WERI-Rb-1 (cell line): ENCODE data around the gene GPS2.
A peak's percentile ranks its signal among the peaks of the same experiment; 100 is the strongest.

Experiments used
- DNase-seq: peaks from one replicate; pipeline ENCODE4 v3.0.0-alpha.2; 2020
- H3K27ac ChIP-seq: fragments of 250-450 bp; sonication (Bioruptor Pico); 2 replicates; pipeline ENCODE4 v1.5.1; 2020; ENCODE audit warnings: mild to moderate bottlenecking, moderate library complexity
- H3K27me3 ChIP-seq: fragments of 250-450 bp; sonication (Bioruptor Pico); 2 replicates; pipeline ENCODE4 v1.5.1; 2021; ENCODE audit warnings: mild to moderate bottlenecking, low read depth, moderate library complexity; ENCODE audit not compliant: insufficient read depth, severe bottlenecking
- H3K36me3 ChIP-seq: fragments of 250-450 bp; sonication (Bioruptor Pico); 2 replicates; pipeline ENCODE4 v1.5.1; 2020; ENCODE audit warnings: mild to moderate bottlenecking, moderate library complexity
- H3K4me3 ChIP-seq: 2 replicates; pipeline ENCODE4 v1.5.1; 2011; ENCODE audit warnings: low read depth, mild to moderate bottlenecking, control low read depth, low read length
- H3K9me3 ChIP-seq: fragments of 250-450 bp; sonication (Bioruptor Pico); 2 replicates; pipeline ENCODE4 v1.5.1; 2021; ENCODE audit warnings: mild to moderate bottlenecking, moderate library complexity; ENCODE audit not compliant: severe bottlenecking
- CTCF ChIP-seq: IDR thresholded peaks from 2 replicates; pipeline ENCODE4 v1.5.1; 2011; ENCODE audit warnings: low read depth, mild to moderate bottlenecking, control low read depth, inconsistent platforms, low read length

Gene GPS2

DNA sequence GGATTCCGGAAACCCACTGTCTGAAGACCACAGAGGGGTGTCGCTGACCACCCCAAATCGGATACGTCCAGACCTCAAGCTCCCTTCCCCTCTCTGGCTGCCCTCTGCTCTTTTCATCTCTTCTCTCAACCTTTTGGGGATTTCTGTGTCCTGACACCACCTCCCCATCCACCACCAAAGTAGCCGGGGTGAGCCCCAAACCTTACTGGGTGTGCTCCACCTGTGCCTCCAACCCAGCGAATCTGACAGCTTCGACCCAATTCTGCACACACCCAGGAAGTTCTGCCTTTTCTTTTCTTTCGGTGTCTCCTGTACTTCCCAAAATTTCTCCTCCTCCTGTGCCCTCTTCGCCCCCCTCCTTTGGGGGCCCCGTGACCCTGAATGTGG, 37.3 kb upstream of the GPS2 start:
- TF ChIP-seq CTCF: no peak
- no peak for DNase-seq
- Histone ChIP-seq H3K27ac (no peak overlapping the region), H3K36me3 (no peaks in the 10 kb centered on the region), H3K27me3 (no peaks in the 10 kb centered on the region), H3K4me3 (peak overlapping the region; percentile 48), H3K9me3 (no peaks in the 10 kb centered on the region)

DNA sequence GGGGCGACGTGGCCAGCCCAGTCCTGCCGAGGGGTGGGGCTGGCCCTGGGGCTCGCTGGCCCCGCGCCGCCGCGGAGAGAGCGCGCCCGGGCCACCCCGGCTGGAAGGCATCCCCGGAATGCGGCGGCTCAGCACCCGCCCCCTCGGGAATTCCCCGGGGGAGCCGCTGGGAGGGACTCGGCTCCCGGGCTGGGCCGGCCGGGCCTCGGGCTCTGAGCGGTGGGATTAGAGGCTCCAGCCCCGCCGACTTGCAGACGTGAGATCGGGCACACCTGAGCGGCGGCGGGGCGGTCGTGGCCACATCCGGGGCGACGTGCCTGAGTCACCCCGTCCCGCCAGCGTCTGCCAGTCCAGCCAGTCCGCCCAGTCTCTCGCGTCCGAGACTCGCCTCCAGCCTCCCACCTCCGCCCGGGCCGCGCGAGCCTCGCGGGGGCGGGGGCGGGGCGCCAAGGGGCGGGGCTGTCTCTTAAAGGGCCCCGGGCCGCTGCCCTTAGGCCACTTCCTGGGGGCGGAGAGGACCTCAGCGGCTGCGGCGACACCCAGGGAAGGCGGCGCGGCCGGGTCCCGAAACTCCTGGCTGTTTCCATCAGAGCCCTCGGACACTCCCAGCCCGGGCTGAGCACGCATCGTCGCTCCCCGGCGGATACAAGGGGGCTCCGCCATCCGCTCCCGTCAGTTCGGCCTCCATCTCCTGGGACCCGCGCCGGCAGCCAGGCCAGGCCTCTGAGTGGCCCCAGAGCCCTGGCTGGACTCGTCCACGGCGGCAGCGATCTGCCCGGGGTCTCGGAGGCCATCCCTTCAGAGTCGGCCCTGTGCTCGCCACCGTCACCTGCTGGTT, 36.7 kb upstream of the GPS2 start, which contains the start of gene KCTD11:
KCTD11 (plus strand) TSS at position 498 of the 838 bp plus-strand sequence.
- peak; percentile 78 for TF ChIP-seq CTCF
- H3K9me3 ChIP-seq: no peaks in the 10 kb centered on the region
- H3K36me3 ChIP-seq: no peaks in the 10 kb centered on the region
- H3K27me3 ChIP-seq: no peaks in the 10 kb centered on the region
- peak; percentile 86 for DNase-seq
- peak within 1 kb of the TSS; percentile 73 for H3K27ac ChIP-seq
- peak within 1 kb of the TSS; percentile 48 for H3K4me3 ChIP-seq

DNA sequence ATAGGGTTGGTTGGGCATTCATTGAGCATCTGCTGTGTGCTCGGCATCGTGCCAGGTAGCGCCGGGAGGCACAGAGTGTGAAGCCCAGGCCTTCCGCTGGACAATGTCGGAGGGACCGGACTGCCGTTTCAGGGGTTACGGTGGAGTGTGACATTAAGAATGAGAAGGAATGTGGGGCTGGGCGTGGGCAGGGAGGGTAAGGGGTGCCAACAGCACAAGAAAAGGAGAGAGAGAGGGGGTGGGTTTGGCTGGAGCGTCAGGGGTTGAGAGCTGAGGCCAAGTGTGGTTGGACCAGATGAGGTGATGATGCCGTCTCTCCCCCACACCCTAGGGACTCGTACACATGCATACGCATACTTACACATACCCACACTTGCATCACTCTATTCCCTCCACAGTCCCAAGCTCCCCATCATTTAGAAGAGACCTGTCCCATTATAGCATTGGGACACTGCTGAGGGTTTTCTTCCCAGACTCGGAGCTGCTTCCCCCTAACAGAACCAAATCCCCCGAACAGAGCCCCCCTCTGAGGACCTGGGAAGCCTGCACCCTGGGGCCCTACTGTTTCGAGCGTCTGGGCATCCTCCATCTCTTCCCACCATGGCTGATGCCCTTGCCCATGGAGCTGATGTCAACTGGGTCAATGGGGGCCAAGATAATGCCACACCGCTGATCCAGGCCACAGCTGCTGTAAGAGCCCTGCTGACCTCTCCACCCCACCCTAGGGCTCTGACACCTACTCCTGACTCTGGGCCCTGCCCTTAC, 33.5 kb upstream of the GPS2 start:
- Histone ChIP-seq H3K27ac (no peak overlapping the region), H3K36me3 (no peaks in the 10 kb centered on the region), H3K27me3 (no peaks in the 10 kb centered on the region), H3K4me3 (no peak overlapping the region), H3K9me3 (no peaks in the 10 kb centered on the region)
- DNase-seq: no peak
- TF ChIP-seq CTCF: no peak

GRCh38 chr17:7347630-7348477, 32.7 kb upstream of the GPS2 start:
- DNase-seq: no peak
- no peaks in the 10 kb centered on the region for H3K36me3 ChIP-seq
- H3K27me3 ChIP-seq: no peaks in the 10 kb centered on the region
- H3K27ac ChIP-seq: no peak overlapping the region
- no peak for TF ChIP-seq CTCF
- H3K4me3 ChIP-seq: no peak overlapping the region
- H3K9me3 ChIP-seq: no peaks in the 10 kb centered on the region

DNA sequence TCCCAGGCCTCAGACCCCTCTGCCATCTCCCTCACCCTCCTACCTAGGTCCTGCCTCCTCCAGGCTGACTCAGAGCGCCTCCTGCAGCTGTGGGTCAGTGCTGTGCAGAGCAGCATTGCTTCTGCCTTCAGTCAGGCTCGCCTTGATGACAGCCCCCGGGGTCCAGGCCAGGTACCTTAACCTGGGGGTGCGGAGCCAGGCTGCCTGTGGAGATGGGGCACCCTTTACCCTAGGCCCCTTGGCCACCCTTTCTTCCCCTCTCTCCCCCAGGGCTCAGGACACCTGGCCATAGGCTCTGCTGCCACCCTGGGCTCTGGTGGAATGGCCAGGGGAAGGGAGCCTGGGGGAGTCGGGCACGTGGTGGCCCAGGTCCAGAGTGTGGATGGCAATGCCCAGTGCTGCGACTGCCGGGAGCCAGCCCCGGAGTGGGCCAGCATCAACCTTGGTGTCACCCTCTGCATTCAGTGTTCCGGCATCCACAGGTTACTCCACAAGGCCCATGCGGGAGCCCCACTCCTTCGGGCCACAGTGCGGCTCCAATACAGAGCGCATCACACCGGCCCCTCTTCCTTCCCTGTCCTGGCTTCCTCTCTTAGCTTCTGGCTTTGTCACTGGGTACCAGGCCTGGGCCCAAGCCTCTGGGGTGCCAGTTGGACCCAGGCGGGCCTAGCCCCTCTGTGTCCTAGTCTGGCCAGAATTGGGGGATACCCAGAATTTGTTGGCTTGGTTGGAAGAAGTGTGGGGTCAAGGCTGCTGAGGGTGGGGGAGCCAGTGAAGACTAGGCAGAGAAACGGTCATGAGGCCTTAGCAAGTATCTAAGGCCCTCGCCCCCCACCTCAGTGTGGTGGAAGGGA, 31.8 kb upstream of the GPS2 start:
- Histone ChIP-seq H3K36me3 (no peaks in the 10 kb centered on the region), H3K27me3 (no peaks in the 10 kb centered on the region), H3K4me3 (no peak overlapping the region), H3K9me3 (no peaks in the 10 kb centered on the region), H3K27ac (no peak overlapping the region)
- no peak for DNase-seq
- TF ChIP-seq CTCF: peak; percentile 27; the same call in 1 of the 2 replicates
